Stimulated activated CD8-positive, alpha-beta memory T cell treated with anti-CD3 and anti-CD28 coated beads, Interleukin-7, amount 100 ng/mL, for 4 hours (primary cell): ENCODE data around the gene SQOR.
A peak's percentile ranks its signal among the peaks of the same experiment; 100 is the strongest.

Experiments used
- DNase-seq, 2 donors: peaks; one replicate each; pipeline ENCODE4 v3.0.0-alpha.2; 2020; ENCODE audit warnings: low read depth in 2 of 2

Gene SQOR

DNA sequence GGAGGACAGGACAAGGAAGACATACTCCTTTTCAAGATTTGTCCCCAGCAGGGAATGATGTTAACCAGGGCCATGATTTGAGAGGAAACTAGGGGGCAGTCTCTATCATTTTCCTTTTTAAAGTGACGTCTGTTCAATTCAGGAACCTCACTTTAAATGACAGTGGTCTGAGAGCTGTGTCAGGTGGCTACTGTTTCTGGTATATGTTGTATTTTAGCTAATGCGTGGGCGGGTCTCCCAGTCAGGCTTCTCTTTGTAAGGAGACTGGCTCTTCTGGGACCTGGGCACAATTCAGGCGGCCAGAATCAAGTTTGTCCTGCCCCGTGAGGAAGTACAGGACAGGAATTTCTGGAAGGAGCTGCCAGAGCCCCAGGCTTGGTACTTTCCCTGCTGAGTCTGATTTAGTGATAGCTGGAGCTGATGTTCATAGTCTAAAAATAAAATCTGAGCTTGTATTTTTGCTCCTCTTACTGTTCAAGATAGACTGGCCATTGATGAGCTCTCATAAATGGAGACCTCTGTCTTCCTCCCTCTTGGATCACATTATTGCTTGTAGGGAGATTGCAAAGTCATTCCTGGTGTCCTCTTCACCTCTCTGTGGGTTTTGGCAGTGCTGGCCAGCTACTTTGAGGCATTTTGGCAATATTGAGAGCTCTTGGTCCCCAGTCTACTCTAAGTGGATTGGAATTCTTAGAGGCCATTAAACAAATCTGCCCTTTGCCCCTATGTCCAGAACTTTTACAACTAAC is 25.6 kb downstream of the SQOR start:
- no peak for DNase-seq

DNA sequence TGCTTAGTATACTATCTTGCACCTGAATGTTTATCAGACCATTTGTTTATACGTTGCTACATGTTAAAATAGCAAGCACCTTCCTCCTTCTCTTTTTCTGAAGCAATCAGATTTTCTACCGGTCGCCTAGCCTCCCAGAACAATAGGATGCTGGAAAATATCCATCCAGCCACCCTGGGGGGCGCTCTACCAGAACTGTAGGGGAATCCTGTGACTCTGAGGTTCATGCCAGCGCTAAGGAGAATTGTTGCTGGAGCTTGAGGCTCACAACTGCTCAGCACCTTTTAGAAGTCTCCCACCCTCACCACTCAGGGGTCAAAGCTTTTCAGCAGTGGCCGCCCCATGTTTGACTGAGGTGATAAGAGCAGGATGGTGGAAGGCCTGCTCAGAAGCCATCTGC is 27.5 kb downstream of the SQOR start:
- DNase-seq = no peak

GRCh38 chr15:45664451-45664850 is 29.6 kb downstream of the SQOR start:
- no peak for DNase-seq

DNA sequence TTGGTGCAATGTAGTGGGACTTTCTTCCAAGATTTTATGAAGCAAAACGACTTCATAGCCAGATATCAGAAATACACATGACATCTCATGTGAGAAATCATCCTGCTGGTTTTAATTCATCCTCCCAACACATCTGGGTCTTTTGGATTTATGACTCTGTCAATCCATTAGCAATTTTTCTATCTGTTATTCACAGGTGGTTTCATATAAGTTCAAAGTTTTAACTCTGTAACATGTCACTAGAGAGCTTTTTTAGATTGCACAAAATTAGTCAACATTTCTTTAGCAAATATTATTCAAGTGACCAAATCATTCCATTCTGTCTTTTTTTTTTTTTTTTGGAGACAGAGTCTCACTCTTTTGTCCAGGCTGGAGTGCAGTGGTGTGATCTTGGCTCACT is 30.4 kb downstream of the SQOR start:
- no peak for DNase-seq

DNA sequence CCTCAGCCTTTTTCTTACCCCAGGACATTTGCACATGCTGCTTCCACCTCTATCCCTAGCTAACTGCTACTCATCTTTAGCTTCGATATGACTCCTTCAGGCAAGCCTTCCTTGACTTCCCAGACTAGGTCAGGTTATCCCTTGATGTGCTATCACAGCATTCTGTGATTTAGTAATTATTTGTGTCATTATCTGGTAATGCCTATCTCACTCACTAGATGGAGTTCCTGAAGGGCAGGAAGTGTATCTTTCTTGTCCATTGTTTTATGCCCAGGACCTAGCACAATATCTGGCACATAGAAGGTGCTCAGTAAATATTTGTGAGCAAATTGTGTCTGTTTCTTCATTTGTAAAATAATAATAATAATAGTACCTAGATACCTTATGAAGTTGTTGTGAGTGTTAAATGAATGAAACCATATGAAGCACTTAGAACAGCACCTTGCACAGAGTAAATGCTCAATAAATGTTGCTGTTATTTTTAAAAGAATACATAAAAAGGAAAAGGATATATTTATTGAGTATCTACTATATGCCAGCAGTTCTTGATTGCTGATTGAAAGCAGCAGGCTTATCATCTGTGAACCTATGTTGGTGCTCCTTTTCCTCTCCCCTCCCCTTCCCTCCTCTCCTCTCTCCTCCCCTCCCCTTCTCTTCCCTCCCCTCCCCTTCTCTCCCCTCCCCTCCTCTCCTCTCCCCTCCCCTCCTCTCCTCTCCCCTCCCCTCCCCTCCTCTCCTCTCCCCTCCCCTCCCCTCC is 31.5 kb downstream of the SQOR start:
- no peak for DNase-seq

- DNase-seq = no peak
Observed at GRCh38 chr15:45667002-45667401, 32.2 kb downstream of the SQOR start.

DNA sequence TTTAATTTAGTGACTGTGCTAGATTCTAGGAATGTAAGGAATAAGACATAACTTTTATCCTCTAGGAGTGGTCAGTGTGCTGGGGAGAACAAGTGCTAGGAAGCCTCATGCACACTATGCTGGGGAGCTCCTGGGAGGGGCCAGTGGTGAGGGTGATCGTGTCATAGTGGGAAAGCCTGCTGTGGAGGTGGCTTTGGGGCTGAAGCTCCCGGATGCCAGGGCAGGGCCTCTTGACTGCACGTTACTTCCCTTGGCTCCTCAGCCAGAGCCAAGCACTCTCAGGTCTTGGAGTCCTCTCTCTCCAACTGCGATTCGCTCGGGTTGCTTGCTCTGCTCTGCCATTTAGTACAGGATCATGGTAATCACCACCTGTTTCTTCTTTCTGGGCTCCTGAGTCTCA is 33.6 kb downstream of the SQOR start:
- no peak for DNase-seq

- DNase-seq = no peak
Observed at GRCh38 chr15:45669422-45669821, 34.6 kb downstream of the SQOR start.

- no peak for DNase-seq
Observed at GRCh38 chr15:45670091-45670490, 35.3 kb downstream of the SQOR start.

GRCh38 chr15:45670511-45670910 is 35.7 kb downstream of the SQOR start:
- no peak for DNase-seq

- DNase-seq = no peak
Observed at GRCh38 chr15:45674677-45675076, 39.8 kb downstream of the SQOR start.

DNA sequence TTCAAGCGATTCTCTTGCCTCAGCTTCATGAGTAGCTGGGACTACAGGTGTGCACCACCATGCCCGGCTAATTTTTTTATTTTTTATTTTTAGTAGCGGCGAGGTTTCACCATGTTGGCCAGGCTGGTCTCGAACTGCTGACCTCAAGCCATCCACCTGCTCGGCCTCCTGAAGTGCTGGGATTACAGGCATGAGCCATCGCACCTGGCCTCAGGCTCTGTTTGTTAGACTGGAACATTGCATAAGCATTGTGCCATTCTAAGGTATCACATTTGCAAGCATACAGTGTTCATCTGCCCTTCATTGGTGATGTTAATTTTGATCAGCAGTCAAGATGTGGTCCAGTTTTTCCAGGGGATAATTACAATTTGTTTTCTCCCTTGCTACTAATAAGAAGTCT is 43.0 kb downstream of the SQOR start:
- DNase-seq = no peak

DNA sequence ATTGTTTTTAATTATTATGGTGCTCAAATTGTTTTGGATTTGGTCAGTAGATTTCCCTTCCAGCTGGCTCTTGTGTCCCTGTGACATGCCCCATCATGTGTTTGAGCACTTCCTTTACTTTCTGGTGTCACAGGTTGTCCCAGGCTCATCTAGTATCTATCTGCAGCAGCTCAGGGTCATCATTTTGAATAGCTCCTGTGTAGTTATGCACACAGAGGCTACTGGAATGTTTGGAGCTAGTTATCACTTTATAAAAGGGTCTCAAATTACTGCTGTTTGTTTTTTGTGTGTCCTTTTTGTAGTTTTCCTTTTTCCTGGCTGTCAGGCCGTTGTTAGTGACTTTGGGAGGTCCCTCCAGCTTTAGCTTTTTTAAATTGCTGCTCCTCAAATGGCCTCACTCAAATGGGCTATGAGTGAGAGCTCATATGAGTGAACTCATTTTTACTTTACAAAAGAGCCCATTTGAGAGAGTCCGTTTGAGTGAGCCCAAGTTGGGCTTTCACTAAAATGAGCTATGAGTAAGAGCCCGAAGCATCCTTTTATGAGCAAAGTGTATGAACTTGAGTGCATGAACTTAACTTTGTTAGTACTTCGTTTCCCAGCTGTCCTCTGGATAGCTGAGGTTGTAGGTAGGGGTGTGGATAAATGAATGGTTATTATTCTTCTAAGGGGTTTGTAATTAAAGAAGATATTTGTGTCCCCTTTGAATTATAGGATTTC is 43.8 kb downstream of the SQOR start:
- DNase-seq = no peak

DNA sequence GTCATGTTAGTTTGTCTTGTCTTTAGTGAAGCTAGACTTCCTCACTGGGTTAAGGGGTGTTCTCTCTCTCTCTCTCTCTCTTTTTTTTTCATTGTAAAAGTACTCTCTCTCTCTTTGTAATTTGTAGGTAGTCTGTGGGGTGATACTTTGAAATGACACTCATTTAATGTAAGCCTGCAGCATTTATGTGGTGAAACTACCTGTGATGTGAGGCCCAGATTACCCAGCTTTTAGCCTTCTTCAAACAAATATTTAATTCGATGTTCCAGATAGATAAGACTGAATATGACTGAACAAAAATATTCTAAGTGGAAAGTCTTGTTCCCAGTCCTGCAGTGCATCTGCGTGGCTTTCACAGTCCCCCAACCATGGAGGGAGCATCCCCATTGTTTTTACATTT is 49.7 kb downstream of the SQOR start:
- DNase-seq = no peak

GRCh38 chr15:45689616-45690015 is 54.8 kb downstream of the SQOR start:
- DNase-seq = no peak

- DNase-seq = no peak
Observed at GRCh38 chr15:45690581-45691260, 55.9 kb downstream of the SQOR start.

DNA sequence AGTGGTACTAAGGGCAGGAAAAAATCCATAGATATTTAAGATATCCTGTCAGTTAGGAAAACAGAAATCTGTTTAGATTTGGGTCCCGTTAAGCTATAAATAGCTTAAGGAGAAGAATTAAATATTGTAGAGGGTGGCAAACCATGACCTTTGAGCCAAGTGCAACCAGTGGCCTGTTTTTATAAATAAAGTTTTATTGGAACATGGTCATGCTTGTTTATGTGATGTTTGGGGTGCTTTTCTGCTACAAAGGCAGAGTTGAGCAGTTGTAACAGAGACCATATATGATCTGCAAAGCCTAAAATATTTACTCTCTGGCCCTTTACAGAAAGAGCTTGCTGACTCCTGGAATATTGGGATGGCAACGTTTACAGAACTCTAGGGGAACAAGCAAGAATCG is 66.3 kb downstream of the SQOR start:
- no peak for DNase-seq

DNA sequence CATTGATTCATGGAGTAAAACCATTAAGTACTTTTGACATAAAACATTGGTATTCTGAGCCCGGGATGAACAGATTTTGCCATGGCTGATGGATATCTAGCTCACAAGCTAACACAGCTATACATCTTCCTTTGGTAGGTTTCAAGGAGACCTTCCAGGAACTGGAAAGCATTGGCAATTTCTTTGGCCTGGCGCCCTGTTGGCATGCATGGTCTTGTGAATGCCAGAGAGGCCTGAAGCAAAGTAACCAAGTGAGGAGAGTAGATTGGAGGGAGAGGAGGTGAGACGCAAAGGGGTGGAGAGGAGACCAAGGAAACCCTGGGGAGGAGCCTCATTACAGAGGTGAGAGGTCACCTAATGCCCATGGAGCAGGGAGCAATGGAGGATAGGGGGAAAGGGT is 67.2 kb downstream of the SQOR start:
- no peak for DNase-seq

GRCh38 chr15:45703670-45704328 is 69.0 kb downstream of the SQOR start:
- DNase-seq = no peak

- peak in 1 of 2 donors; percentile 28 for DNase-seq
Observed at GRCh38 chr15:45704329-45705249, 69.8 kb downstream of the SQOR start.
